Activated CD4-positive, alpha-beta T cell treated with anti-CD3 and anti-CD28 coated beads, Interleukin-2, Interleukin-4, amounts not matched to agents 100 ng/mL and 50 ng/mL, durations not matched to agents 16 hours and 8 hours (primary cell): Measurements from ENCODE around the gene RBM45.
"Not testable (repeated sequence)": the region's sequence is repeated elsewhere in the genome, so short reads cannot be mapped to it uniquely, and the experiment has no call there.

Experiments used
- DNase-seq: peaks from one replicate; pipeline ENCODE4 v3.0.0-alpha.2; 2020; ENCODE audit warnings: low spot score

The RBM45 gene, protein sequence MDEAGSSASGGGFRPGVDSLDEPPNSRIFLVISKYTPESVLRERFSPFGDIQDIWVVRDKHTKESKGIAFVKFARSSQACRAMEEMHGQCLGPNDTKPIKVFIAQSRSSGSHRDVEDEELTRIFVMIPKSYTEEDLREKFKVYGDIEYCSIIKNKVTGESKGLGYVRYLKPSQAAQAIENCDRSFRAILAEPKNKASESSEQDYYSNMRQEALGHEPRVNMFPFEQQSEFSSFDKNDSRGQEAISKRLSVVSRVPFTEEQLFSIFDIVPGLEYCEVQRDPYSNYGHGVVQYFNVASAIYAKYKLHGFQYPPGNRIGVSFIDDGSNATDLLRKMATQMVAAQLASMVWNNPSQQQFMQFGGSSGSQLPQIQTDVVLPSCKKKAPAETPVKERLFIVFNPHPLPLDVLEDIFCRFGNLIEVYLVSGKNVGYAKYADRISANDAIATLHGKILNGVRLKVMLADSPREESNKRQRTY

GRCh38 chr2:178112202-178113152 lies at the start of gene RBM45:
Gene RBM45, plus strand, starts transcription at chr2:178112437. Its CDS starts 110 bp downstream, at chr2:178112547.
- DNase-seq: peak; percentile 89

DNA sequence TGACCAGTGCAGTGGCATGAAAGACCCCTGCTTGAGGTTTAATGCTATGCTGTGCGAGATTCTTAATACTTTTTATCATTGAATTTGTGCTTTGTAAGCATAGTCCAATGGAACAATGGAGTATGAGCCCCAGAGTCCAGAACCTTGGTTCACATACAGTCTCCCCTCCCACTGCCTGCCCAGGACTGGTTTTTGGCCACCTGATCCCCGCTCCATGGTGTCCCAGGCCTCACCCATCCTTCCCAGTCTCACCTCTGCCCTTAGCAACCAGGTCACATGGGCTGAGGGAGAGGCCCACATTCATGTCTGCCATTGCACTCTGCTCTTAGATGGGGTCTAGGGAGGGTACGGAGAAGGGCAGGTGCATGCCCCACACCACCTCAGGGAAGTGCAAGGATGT lies 45.9 kb upstream of the RBM45 start:
- DNase-seq: no peak

DNA sequence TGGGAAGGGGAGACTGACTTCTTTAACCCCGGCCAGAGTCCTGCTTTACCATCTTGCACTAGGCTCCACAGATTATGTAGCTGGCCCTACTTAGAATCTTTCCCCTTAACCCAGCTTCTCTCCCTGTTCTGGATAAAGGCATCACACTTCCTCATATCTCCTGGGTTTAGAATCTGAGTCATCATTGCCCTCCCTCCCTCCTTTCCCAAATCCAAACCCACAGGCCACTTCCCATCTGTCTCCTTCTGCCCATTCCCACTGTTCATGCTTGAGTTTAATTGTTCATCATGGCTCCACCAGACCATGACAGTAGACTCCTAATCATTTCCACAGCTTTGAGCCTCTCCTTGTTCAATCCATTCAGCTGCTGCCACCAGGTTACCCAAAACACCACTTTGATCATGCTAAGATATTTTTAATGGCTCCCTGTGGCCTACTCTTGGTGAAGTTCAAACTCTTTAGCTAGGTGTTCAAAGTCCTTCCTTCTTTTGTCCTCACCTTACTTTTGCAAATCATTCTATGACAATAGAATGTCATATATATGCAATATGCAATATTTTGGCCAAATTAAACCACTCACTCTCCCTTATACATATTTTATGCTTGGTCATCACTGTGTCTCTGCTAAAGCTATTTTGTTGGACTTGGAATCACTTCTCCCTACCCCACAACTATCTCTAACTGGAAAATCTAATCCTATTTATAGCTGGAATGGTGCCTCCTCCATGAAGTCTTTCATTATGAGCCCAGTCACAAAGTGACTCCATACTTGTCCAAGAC lies 45.2 kb upstream of the RBM45 start:
- no peak for DNase-seq

DNA sequence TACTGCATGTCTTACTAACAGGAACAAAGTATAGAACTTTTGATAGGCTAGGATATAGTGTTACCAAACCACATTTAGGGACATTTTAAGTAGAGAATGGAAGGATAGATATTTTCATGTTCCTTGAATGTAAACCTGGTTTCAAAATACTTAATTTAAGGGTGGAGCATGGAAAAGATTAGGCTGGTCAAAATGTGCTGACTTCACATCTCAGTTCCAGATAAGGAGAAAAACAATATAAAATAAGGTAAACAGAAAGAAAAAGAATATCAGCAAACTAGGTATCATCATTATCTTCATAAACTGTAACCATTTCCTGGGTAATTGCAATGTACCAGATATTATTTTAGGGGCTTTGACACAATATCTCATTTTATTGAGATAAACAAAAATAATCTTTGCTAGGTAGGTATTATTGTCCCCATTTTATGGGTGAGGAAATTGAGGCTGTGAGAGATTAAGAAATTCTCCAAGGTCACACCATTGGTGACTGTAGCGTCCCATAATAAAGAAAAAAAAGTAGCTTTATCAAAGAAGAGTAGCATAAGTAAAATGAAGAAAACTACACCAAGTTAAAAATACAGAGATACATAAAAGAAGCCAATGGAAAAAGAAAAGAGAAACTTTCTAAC lies 43.3 kb upstream of the RBM45 start:
- DNase-seq: no peak

DNA sequence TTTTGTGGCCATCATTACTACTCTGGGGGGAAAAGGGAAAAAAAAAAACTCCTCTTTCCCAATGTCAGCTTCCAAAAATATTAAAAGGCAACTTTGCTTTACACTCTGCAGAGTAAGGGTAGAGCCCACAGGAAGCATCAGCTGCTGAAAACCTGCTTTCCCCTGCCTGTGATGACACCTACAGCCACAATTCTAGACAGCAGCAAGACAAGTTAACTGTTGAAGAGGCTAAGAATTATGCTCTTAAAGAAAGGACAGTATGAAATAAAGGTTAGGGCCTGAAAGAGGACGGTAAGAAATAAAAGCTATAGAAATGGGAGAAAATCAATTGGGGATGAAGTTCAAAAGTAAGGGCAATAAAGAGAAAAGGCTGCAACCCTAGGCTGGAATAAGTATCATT lies 42.7 kb upstream of the RBM45 start:
- DNase-seq: no peak

- DNase-seq: no peak
Observed at GRCh38 chr2:178070824-178071223, 41.4 kb upstream of the RBM45 start.

- DNase-seq: no peak
Observed at GRCh38 chr2:178072000-178072382, 40.2 kb upstream of the RBM45 start.

DNA sequence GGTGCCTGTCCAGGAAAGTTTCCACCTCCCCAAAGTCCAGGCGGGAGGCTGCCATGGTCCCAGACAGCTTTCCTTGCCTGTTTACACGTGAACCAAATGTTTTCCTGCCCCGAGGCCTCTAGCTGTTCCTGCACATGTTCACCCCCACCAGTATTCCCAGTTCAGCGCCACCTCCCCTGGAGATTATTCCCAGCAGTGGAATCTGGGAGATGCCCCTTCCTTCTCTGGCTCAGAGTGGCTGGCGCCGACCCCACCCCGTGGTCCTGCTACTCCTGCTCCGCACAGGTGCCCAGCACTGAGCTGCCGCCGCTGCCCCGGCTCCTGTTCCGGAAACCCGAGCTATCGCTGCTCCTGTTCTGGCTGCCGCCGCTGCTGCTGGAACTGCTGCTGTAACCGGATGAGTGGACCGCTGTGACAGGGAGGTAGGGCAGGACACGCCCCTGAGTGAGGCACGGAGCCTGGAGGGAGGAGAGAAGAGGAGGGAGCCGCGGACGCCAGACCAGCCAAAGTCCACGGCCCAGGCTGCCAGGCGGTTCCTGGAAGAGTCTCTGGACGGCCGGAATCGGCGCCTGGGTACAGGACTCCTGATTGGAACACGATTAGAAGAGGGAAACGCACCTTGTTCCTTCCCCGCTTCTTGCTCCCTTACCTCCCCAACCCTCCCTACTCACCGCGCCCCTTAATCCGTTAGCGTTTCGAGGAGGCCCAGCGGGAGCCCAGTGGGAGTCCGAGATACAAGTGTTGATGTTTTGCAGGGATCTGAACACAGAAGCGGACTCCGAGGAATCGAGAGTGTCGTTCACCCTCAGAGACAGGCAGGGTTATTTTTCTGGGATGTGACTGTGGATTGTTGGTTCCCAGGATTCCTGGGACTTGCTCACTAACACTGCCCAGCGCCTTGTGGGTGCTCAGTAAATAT lies 39.6 kb upstream of the RBM45 start, which contains the start of gene PDE11A:
Gene PDE11A, minus strand, starts transcription at position 395 of the 919 bp plus-strand sequence. Its CDS starts 340 bp downstream, at position 55.
- peak; percentile 47 for DNase-seq

DNA sequence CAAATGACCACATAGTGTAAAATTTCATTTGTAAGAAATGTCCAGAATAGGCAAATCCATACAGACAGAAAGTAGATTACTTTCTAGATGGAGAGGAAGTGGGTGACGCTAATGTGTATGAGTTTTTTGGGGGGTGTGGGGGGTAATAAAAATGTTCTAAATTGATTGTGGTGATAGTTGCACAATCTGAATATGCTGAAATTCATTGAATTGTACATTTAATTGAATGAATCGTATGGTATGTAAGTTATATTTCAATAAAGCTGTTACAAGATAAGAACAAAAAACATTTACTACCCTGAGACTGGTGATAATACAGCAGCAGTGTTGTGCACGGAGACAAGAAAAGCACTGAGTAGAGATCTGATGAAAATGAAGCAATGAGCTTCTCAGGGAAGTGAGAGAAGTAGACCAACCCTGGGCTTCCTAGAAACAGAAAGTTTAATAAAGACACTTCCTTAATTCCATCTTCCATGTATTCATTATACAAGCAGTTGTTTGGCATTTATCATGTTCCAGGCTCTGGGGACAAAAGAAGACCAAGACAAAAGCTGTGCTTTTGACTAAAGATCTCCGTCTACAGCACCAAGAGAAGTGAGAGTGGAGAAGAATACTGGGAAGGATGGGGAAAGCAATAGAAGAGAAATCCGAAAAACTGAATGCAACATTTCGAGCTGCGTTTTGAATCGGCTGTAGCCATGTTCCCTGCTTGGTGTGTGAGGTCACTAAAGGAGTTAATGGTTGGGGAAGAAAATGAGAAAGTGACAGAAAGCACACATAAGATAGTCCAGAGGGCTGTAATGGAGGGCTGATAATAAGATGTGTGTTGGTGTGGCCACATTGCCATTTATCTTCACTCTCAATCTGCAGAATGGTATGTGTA lies 37.9 kb upstream of the RBM45 start:
- no peak for DNase-seq

GRCh38 chr2:178075006-178075326 lies 37.3 kb upstream of the RBM45 start:
- DNase-seq: no peak

DNA sequence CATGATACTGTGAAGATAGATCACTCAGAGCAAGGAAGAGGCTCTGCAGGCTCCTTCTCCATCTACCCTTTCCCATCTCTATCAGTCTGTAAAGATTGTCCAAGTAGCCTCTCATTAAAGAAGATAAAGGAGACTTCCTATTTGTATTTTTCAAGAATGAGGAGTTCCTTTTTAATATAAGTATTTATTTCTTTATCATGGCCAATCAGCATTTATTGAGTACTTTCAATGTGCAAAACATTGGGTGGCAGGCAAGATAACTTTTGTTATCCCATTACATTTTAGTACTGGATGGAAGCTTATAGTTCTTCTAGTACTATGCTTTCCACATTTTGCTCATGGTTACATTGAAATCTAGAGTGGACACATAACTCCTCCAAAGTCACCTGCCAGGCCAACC lies 36.1 kb upstream of the RBM45 start:
- DNase-seq: no peak

DNA sequence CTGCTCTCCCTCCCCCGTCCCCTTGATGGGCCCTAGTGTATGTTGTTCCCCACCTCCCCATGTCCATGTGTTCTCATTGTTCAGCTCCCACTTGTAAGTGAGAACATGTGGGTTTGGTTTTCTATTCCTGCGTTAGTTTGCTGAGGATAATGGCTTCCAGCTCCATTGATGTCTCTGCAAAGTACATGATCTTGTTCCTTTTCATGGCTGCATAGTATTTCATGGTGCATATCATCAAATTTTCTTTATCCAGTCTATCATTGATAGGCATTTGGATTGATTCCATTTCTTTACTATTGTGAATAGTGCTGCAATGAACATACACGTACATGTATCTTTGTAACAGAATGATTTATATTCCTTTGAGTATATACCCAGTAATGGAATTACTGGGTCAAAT lies 33.0 kb upstream of the RBM45 start:
- not testable (repeated sequence) for DNase-seq

GRCh38 chr2:178082408-178083045 lies 29.7 kb upstream of the RBM45 start:
- DNase-seq: no peak

- DNase-seq: no peak
Observed at GRCh38 chr2:178084273-178084672, 28.0 kb upstream of the RBM45 start.

- DNase-seq: no peak
Observed at GRCh38 chr2:178088774-178089270, 23.4 kb upstream of the RBM45 start.

DNA sequence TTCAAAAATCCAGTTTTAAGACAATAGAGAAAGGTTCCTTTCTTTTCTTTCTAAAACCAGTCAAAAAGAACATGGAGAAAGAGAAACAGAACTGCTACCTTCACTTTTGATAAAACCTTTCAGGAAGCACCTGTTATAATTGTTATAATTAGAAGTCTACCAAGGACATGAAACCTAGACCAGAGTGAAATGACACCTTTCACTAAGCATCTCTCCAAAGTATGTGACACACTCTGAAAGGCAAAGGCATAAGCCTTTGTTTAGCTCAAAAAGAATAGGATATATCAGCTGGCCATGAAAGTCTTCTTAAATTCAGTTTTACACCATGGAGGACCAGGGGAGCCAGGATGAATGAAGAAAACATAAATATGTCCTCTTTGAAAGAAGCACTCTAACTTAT lies 18.8 kb upstream of the RBM45 start:
- no peak for DNase-seq

- DNase-seq: no peak
Observed at GRCh38 chr2:178101321-178102079, 10.7 kb upstream of the RBM45 start.

DNA sequence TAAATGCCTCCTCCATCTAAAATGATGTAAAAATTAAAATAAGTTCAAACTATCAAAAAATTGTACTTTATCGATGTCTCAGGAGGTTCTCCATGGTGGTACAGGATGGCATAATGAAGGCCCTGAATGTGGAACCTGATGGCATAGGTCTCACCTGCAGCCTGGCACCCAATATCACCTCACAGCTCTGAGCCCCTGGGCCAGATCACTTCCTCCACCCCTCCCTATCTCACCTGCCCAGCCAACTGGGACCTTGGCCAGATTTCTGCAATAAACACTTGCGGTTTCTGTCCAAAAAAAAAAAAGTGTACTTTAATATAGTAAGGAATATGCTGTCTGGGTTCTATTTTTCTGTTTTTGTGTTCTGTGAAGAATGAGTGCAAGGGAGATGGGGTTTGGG lies 6.7 kb upstream of the RBM45 start:
- DNase-seq: no peak
